ENCODE measurements around the gene TMEM82. TPM values are rescaled to one million over a fixed set of nuclear protein-coding genes. Genes with fewer than 3 reads are reported as not detected.

Gene TMEM82
- total and polyA plus RNA-seq, 2 experiments from 2014 or later: 0.51 TPM; not detected in 1

DNA sequence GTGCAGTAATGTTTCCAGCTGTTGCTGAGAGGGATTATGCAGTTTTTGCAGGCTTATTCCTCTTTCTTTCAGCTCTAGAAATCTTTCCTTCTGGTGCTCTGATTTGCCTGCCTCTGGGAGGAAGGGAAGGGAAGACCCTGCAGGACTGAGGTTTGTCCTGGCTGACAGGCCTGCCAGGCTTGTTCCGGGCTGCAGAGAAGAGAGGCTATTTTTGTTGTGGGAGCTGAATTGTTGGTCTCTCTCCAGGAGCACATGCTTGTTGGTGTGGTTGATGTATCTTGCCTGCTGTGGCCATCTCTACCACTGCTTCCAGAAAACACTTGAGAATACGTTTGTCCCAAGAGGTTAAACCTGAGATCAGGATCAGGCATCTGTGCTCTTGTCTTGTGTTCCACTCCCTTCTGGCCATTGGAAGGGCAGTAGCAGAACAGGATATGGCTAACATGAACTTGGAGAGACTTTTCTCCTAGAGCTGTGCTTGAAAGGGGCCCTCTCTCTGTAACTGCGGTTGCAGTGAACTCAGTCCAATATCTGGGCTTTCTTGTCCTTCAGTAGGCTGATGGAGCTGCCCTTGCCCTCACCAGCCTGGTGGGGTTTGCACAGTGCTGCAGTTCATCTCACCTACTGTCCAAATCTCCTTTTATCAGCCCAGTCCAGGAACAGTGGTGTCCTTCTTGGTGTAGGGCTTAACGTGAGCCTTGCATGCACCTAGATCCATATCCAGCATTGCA is 27.7 kb upstream of the TMEM82 start:
- Histone ChIP-seq H3K36me3 (peaks cover 8% of the 10 kb centered on the region), H3K4me3 (no peak overlapping the region), H3K9me3 (ENCODE audit: low read depth) (no peaks in the 10 kb centered on the region), H3K27ac (peak overlapping the region; percentile 88), H3K27me3 (no peaks in the 10 kb centered on the region), H3K4me1 (ENCODE audit: low read depth) (peaks cover 27% of the 10 kb centered on the region)
- peak; percentile 72 to 84 for DNase-seq (ENCODE audit: low read depth in 1 of 2, low spot score in 1 of 2)
- TF ChIP-seq, protein P1, sequence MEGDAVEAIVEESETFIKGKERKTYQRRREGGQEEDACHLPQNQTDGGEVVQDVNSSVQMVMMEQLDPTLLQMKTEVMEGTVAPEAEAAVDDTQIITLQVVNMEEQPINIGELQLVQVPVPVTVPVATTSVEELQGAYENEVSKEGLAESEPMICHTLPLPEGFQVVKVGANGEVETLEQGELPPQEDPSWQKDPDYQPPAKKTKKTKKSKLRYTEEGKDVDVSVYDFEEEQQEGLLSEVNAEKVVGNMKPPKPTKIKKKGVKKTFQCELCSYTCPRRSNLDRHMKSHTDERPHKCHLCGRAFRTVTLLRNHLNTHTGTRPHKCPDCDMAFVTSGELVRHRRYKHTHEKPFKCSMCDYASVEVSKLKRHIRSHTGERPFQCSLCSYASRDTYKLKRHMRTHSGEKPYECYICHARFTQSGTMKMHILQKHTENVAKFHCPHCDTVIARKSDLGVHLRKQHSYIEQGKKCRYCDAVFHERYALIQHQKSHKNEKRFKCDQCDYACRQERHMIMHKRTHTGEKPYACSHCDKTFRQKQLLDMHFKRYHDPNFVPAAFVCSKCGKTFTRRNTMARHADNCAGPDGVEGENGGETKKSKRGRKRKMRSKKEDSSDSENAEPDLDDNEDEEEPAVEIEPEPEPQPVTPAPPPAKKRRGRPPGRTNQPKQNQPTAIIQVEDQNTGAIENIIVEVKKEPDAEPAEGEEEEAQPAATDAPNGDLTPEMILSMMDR (IDR thresholded peaks at IDR 0.05; ENCODE audit: low read depth, low read length): no peak

DNA sequence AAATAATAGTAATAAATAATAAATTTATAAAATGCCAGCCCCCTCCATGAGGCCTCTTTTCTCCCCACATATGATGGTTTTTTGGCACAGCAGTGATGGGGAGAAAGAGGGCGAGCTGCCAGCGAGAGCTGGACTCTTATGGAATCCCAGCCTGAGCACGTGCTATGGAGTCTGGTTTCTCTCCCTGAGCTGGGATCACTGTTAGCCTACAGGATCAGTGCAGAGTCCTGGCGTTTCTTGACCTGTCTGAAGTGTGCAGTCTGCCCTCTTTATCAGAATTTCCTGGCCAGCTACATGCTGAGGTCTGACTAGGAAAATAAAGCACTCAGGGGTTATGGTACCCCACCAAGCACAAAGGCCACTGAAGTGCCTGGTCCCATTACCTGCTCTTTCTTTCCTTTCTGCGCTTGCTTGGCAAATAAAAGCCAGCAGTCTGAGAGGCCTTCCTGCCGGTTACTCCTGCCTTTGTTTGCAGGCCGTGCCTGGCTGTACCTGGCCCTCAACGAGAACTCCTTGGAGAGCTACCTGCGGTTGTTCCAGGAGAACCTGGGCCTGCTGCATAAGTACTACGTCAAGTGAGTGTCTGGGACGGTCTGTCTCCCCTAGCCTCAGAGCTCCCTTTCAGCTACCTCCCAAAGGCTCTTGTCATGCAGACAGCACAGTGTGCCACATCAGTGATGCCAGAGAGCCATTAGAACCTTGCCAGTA is 24.7 kb upstream of the TMEM82 start:
- peaks cover 27% of the 10 kb centered on the region for H3K36me3 ChIP-seq
- H3K4me3 ChIP-seq: no peak overlapping the region
- DNase-seq (ENCODE audit: low read depth in 1 of 2, low spot score in 1 of 2): peak in 1 of 2 donors; percentile 69
- H3K4me1 ChIP-seq (ENCODE audit: low read depth): peaks cover 27% of the 10 kb centered on the region
- TF ChIP-seq, protein P1 (IDR thresholded peaks at IDR 0.05; ENCODE audit: low read depth, low read length): no peak
- H3K9me3 ChIP-seq (ENCODE audit: low read depth): no peaks in the 10 kb centered on the region
- peak overlapping the region; percentile 91 for H3K27ac ChIP-seq
- H3K27me3 ChIP-seq: no peaks in the 10 kb centered on the region

DNA sequence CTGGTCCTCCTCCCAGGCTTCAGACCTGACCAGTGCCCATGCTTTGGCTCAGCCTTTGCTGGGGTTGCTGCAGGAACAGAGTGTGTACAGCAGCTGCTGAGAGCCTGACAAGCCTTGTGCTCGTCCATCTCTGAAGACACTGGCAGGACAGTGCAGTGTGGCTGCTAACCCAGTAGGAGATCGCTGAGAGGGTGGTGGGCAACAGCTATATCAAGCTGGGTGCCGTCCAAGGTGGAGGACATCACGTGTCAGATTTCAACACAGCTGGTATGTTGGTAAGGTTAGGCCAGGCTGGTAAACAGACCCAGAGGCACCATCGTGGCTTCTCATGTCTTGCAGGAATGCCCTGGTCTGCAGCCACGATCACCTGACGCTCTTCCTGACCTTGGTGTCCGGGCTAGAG is 24.1 kb upstream of the TMEM82 start:
- no peak overlapping the region for H3K4me3 ChIP-seq
- TF ChIP-seq, protein P1 (IDR thresholded peaks at IDR 0.05; ENCODE audit: low read depth, low read length): no peak
- H3K36me3 ChIP-seq: peaks cover 32% of the 10 kb centered on the region
- peaks cover 27% of the 10 kb centered on the region for H3K4me1 ChIP-seq (ENCODE audit: low read depth)
- H3K9me3 ChIP-seq (ENCODE audit: low read depth): no peaks in the 10 kb centered on the region
- peak overlapping the region; percentile 91 for H3K27ac ChIP-seq
- no peak for DNase-seq (ENCODE audit: low read depth in 1 of 2, low spot score in 1 of 2)
- no peaks in the 10 kb centered on the region for H3K27me3 ChIP-seq

DNA sequence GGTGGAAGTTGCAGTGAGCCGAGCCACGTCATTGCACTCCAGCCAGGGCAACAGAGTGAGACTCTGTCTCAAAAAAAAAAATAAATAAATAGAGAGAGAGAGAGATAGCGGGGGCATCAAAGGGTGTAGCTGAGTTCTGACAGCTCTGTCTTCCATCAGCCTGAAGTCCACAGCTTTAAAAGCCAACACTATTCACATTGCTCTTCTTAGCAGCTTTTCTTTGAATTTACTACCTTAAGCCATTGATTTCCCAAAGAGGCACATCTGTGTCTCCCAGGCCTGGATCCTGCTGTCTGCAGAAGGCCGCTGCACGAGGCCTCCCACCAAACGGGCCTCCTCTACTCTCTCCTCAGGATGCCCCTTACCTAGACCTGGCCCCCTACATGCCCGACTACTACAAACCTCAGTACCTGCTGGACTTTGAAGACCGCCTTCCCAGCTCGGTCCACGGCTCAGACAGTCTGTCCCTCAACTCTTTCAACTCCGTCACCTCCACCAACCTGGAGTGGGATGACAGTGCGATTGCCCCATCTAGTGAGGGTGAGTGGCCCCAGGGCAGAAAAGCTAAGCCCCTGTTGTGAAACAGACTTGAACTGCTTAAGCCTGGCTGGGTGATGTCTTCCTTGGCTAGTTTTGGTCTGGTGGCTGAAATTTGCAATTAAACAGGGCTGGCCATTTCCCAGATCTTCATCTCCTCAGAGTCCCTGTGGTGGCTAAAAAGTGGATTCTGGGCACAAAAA is 22.7 kb upstream of the TMEM82 start:
- TF ChIP-seq, protein P1 (IDR thresholded peaks at IDR 0.05; ENCODE audit: low read depth, low read length): no peak
- Histone ChIP-seq H3K36me3 (peaks cover 32% of the 10 kb centered on the region), H3K4me3 (no peak overlapping the region), H3K4me1 (ENCODE audit: low read depth) (peaks cover 20% of the 10 kb centered on the region), H3K9me3 (ENCODE audit: low read depth) (no peaks in the 10 kb centered on the region), H3K27me3 (no peaks in the 10 kb centered on the region), H3K27ac (peak overlapping the region; percentile 39)
- no peak for DNase-seq (ENCODE audit: low read depth in 1 of 2, low spot score in 1 of 2)

DNA sequence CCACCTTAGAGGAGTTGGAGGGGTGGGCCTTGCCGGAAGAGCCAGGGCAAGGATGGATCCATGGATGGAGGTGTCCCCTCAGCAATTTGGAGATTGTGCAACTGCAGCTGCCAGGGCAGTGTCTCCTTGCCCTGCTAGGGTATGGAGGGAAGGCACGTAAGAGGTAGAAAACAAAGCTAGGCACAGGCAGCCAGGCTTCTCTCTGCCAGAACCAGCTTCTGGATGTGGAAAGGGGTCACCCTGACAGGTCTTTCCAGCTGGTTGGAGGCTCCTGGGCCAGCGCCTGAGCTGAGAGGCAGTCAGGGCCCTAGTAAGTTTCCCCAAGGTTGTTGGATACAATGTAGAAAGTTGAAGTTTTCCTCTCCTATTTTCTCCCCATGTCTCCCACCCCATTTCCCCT is 21.4 kb upstream of the TMEM82 start:
- DNase-seq (ENCODE audit: low read depth in 1 of 2, low spot score in 1 of 2): no peak
- H3K36me3 ChIP-seq: peaks cover 38% of the 10 kb centered on the region
- H3K27ac ChIP-seq: no peak overlapping the region
- no peaks in the 10 kb centered on the region for H3K9me3 ChIP-seq (ENCODE audit: low read depth)
- H3K4me1 ChIP-seq (ENCODE audit: low read depth): peaks cover 11% of the 10 kb centered on the region
- TF ChIP-seq, protein P1 (IDR thresholded peaks at IDR 0.05; ENCODE audit: low read depth, low read length): no peak
- no peaks in the 10 kb centered on the region for H3K27me3 ChIP-seq
- no peak overlapping the region for H3K4me3 ChIP-seq

All from cardiac muscle cell (in vitro differentiated cells and primary cell).